Bronchial epithelial cell (primary cell): ENCODE results near the gene ATAT1. TPM values are rescaled to one million over a fixed set of nuclear protein-coding genes. Genes with fewer than 3 reads are reported as not detected.
"Not testable (repeated sequence)": the region's sequence is repeated elsewhere in the genome, so short reads cannot be mapped to it uniquely, and the experiment has no call there.

Source experiments
- DNase-seq: peaks from one replicate; pipeline ENCODE4 v3.0.0-alpha.2; 2010; ENCODE audit warnings: low read depth
- FAIRE-seq: peaks from 2 replicates; lab custom pipeline; 2011; peaks lifted over from hg19 to GRCh38; lab: Jason Lieb, UNC
- H3K27me3 ChIP-seq: 2 replicates; pipeline ENCODE4 v1.5.1; 2011; ENCODE audit warnings: low read length; ENCODE audit not compliant: control insufficient read depth, insufficient read depth
- H3K36me3 ChIP-seq: 2 replicates; pipeline ENCODE4 v1.5.1; 2011; ENCODE audit warnings: low read length; ENCODE audit not compliant: control insufficient read depth, insufficient read depth
- H3K4me3 ChIP-seq: 2 replicates; pipeline ENCODE4 v1.5.1; 2011; ENCODE audit warnings: mild to moderate bottlenecking, low read depth, low read length, control low read depth
- total RNA-seq: library from RNA; depleted of rRNA; stranded (reverse); fragments of >200 nt; gene quantifications from 2 replicates; pipeline ENCODE4 v1.2.1, GENCODE V29; 2014
- TF ChIP-seq, protein P1 (sequence below): IDR thresholded peaks from 2 replicates; pipeline ENCODE4 v1.5.1; 2011; ENCODE audit warnings: mild to moderate bottlenecking, moderate library complexity, low read length, control low read depth, inconsistent platforms; ENCODE audit not compliant: insufficient read depth, severe bottlenecking

ATAT1 gene
- total RNA-seq, 1 donor from 2014 or later, result 2.9 TPM

DNA sequence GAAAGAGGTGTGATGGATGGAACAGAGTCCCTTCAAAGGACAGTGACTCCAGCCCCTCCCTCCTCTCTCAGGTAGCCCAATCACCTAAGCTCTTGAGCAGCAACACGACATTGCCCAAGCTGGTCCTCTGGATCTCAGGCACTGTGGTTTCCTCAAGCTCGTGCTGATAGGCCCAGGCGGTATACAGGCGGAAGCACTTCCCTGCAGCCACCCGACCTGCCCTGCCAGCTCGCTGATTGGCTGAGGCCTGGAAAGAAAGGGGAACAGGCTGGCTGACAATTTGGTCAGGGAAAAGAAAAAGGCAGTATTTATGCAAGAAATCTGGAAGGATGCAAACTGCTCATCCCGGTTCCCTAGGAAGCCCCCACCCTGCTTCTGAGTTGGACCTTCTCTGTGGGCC lies 29.8 kb downstream of the ATAT1 start:
- Histone ChIP-seq H3K27me3 (no peaks in the 10 kb centered on the region), H3K4me3 (no peak overlapping the region), H3K36me3 (peaks cover 40% of the 10 kb centered on the region)
- no peak for FAIRE-seq
- TF ChIP-seq, protein P1, sequence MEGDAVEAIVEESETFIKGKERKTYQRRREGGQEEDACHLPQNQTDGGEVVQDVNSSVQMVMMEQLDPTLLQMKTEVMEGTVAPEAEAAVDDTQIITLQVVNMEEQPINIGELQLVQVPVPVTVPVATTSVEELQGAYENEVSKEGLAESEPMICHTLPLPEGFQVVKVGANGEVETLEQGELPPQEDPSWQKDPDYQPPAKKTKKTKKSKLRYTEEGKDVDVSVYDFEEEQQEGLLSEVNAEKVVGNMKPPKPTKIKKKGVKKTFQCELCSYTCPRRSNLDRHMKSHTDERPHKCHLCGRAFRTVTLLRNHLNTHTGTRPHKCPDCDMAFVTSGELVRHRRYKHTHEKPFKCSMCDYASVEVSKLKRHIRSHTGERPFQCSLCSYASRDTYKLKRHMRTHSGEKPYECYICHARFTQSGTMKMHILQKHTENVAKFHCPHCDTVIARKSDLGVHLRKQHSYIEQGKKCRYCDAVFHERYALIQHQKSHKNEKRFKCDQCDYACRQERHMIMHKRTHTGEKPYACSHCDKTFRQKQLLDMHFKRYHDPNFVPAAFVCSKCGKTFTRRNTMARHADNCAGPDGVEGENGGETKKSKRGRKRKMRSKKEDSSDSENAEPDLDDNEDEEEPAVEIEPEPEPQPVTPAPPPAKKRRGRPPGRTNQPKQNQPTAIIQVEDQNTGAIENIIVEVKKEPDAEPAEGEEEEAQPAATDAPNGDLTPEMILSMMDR, result no peak
- DNase-seq, result no peak

DNA sequence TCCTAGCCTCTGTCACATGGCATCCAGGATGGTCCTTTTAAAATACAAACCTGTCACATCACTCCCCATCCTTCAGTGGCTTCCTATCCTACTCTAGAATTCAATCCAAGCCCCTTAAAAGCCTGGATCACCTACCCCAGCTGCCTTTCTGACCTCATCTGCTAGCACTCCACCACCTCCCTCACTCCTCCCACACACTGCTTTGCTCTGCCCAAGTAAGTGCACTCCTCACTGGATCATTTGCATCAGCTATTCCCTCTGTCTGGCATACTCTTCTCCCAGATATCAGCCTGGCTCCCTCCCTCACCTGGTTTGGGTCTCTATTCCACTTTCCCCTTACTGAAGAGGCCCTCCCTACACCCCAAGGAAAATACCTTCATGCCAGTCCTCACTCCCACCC lies 30.8 kb downstream of the ATAT1 start:
- Histone ChIP-seq H3K36me3 (peaks cover 41% of the 10 kb centered on the region), H3K27me3 (no peaks in the 10 kb centered on the region), H3K4me3 (no peak overlapping the region)
- FAIRE-seq (no peak), DNase-seq (no peak)
- TF ChIP-seq, protein P1, result no peak

DNA sequence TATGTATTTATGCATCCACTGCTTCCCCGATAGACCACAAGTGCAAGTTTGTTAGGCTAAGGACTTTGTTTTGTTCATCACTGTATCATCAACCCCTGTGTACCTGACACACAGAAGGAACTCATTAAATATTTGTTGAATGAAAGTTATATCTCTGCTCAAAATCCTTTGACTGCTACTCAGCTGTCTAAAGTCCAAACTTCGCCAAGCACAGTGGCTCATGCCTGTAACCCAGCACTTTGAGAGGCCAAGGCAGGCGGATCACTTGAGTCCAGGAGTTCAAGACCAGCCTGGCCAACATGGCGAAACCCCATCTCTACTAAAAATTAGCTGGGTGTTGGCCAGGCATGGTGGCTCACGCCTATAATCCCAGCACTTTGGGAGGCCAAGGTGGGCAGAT lies 31.2 kb downstream of the ATAT1 start:
- DNase-seq, result not testable (repeated sequence)

DNA sequence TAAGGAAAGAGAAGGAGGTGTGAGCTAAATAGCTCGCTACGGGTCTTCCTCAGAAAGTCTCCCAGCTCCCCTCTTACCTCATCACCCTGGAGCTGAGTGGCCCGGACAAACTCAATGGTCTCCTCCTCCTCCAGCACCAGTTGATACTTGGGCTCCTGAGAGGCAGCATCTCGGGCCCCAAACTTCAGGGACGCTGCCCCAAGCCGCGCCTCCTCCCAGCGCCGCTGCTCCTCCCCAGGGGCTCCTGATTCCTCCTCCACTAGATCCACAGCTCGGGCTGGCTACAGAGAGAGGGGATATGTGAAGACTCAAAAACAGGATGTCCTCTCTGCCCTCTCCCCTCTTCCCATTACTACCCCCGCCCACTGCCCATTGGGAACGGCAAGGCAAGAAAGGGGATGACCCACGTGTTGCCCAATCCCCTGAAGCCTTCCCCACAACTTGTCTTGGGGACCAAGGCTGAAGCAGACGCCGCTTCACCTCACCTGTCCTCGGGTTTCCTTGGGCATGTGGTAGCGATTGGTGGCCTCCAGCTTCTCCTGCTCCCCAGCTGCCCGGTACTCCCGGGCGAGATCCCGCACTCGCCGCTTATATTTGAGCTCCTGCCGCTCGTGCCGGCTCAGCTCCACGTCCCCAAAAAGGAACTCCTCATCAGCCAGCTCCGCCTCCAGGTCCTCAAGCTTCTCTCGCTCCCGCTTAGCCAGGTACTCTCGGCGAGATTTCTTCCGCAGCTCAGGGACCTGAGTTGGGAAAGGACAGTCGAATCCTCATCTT lies 38.5 kb downstream of the ATAT1 start:
- FAIRE-seq (no peak), DNase-seq (no peak)
- peaks cover 35% of the 10 kb centered on the region for H3K36me3 ChIP-seq
- TF ChIP-seq, protein P1, result no peak
- no peak overlapping the region for H3K4me3 ChIP-seq
- no peaks in the 10 kb centered on the region for H3K27me3 ChIP-seq

More for the DNA sequence above, 31.2 kb downstream of the ATAT1 start:
- not testable (repeated sequence) for H3K4me3 ChIP-seq, H3K27me3 ChIP-seq, FAIRE-seq
- peaks cover 42% of the 10 kb centered on the region for H3K36me3 ChIP-seq

DNA sequence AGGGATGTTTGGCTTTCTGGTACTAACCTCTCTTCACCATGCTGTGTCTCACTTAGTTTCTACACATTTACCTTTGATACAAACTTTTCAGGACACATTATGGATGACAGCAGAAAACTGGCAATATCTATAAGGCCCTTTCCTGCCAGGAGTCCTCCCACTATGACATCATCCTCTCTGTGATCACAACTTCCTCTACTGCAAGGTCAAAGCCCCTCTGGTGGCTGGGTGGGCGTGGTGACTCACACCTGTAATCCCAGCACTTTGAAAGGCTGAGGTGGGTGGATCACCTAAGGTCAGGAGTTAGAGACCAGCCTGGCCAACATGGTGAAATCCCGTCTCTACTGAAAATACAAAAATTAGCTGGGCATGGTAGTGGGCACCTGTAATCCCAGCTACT lies 39.6 kb downstream of the ATAT1 start:
- H3K27me3 ChIP-seq, H3K4me3 ChIP-seq, FAIRE-seq: not testable (repeated sequence)
- DNase-seq, result peak; percentile 64
- H3K36me3 ChIP-seq, result peaks cover 36% of the 10 kb centered on the region

DNA sequence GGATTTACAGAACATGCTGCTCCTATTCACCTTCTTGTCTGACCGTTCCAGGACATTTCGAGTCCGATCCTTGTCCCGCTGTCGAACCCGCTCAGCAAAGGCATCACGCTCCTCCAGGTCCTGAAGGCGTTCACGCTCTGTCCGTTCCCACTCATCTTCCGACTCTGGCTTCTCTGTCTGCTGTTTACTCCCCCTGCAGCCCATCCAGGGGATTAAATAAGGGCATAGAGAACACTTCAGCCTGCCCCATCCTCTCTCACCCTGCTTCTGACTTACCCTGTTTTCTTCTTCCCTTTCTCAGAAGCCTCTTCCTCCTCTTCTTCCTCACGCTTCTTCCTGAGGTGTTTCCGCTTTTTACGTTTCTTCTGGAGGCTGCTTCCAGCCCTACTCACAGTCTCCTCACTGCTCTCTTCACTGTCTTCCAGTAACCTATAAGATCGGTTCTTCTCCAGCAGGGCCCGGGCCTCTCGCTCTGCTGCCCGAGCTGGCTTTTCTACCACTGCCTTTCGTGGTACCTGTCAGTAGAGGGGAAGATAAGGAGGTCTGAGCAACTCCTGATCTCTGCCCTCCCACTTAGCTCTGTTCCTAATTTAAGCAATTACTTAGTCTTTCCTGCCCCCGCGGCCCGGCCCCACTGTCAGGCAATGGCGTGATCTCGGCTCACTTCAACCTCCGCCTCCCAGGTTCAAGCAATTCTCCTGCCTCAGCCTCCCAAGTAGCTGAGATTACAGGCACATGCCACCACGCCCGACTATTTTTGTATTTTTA lies 44.3 kb downstream of the ATAT1 start:
- FAIRE-seq (no peak), DNase-seq (no peak)
- Histone ChIP-seq H3K36me3 (peaks cover 13% of the 10 kb centered on the region), H3K4me3 (no peak overlapping the region), H3K27me3 (no peaks in the 10 kb centered on the region)
- TF ChIP-seq, protein P1, result peak; percentile 4
